ENCODE data around the gene PHKA2.

- TF ChIP-seq POLR2AphosphoS2 (conservative IDR thresholded peaks at IDR 0.05; ENCODE audit: low read length) (no peak), MAX (IDR thresholded peaks at IDR 0.05) (no peak), POLR2A (IDR thresholded peaks at IDR 0.05; ENCODE audit: low read length) (no peak), CTCF (IDR thresholded peaks at IDR 0.05) (no peak), MYC (IDR thresholded peaks at IDR 0.05; ENCODE audit: borderline replicate concordance, low read length) (no peak), PHF8 (IDR thresholded peaks at IDR 0.05; ENCODE audit: borderline replicate concordance, low read depth) (no peak), RAD21 (conservative IDR thresholded peaks at IDR 0.05 in 1 of 2, IDR thresholded peaks at IDR 0.05 in 1 of 2) (no peak), CHD2 (IDR thresholded peaks at IDR 0.05; ENCODE audit: low read length, partially characterized antibody) (no peak), NPAS2 (CRISPR knock-in tag; IDR thresholded peaks at IDR 0.05; ENCODE audit: borderline replicate concordance) (no peak), RNF2 (IDR thresholded peaks at IDR 0.05; ENCODE audit: borderline replicate concordance, low read depth) (no peak)
Measured at GRCh38 chrX:18997916-18998315, 14.0 kb upstream of the PHKA2 start.

All from A549 (cell line).